DND-41 (cell line): ENCODE results near the gene GPER1.

Experiments
- ATAC-seq: fragments of 200-7000 bp; cut with Tn5 transposase; 3 replicates; pipeline ENCODE4 v1.9.1; 2021; ENCODE audit warnings: low read depth; ENCODE audit not compliant: insufficient read depth
- DNase-seq: peaks from one replicate; pipeline ENCODE4 v3.0.0-alpha.2; 2020
- H2AFZ ChIP-seq: 2 replicates; pipeline ENCODE4 v1.6.0; 2012; ENCODE audit warnings: low read depth, low read length
- H3K27ac ChIP-seq: 2 replicates; pipeline ENCODE4 v1.5.1; 2012; ENCODE audit warnings: low read length, inconsistent platforms
- H3K27me3 ChIP-seq: fragments of 200-600 bp; sonication (generic); 2 replicates; pipeline ENCODE4 v1.6.0; 2012; ENCODE audit warnings: low read length, mild to moderate bottlenecking, inconsistent platforms; ENCODE audit not compliant: insufficient read depth, poor library complexity
- H3K36me3 ChIP-seq: 2 replicates; pipeline ENCODE4 v1.5.1; 2012; ENCODE audit warnings: low read length, inconsistent platforms; ENCODE audit not compliant: insufficient read depth
- H3K4me1 ChIP-seq: 2 replicates; pipeline ENCODE4 v1.5.1; 2012; ENCODE audit warnings: mild to moderate bottlenecking, low read length; ENCODE audit not compliant: insufficient read depth
- H3K4me2 ChIP-seq: 2 replicates; pipeline ENCODE4 v1.6.0; 2012; ENCODE audit warnings: mild to moderate bottlenecking, moderate library complexity, low read length, inconsistent platforms; ENCODE audit not compliant: insufficient read depth
- H3K4me3 ChIP-seq, 2 experiments: fragments of 200-600 bp in 1 of 2; shearing (Covaris generic) in 1 of 2; 2 replicates each; pipeline ENCODE4 v1.5.1; 2012 to 2016; ENCODE audit warnings: inconsistent platforms in 2 of 2, low read length in 2 of 2, mild to moderate bottlenecking in 2 of 2, low read depth in 1 of 2, moderate library complexity in 1 of 2
- H3K79me2 ChIP-seq: 2 replicates; pipeline ENCODE4 v1.6.0; 2012; ENCODE audit warnings: low read length, inconsistent platforms; ENCODE audit not compliant: insufficient read depth
- H3K9ac ChIP-seq: 2 replicates; pipeline ENCODE4 v1.6.0; 2012; ENCODE audit warnings: low read depth, mild to moderate bottlenecking, inconsistent platforms, low read length, moderate library complexity
- H3K9me3 ChIP-seq: 2 replicates; pipeline ENCODE4 v1.5.1; 2012; ENCODE audit warnings: low read length, moderate library complexity, mild to moderate bottlenecking, inconsistent platforms; ENCODE audit not compliant: insufficient read depth, severe bottlenecking
- H4K20me1 ChIP-seq: 2 replicates; pipeline ENCODE4 v1.6.0; 2012; ENCODE audit warnings: low read length; ENCODE audit not compliant: insufficient read depth
- CTCF ChIP-seq: IDR thresholded peaks from 2 replicates; pipeline ENCODE4 v1.5.1; 2012; ENCODE audit warnings: borderline replicate concordance, low read length, moderate library complexity, mild to moderate bottlenecking; ENCODE audit not compliant: poor library complexity, severe bottlenecking; ENCODE audit errors: extremely low read depth
- EZH2 ChIP-seq: IDR thresholded peaks from 3 replicates; pipeline ENCODE4 v1.6.1; 2012; ENCODE audit warnings: borderline replicate concordance, low read depth, mild to moderate bottlenecking, moderate library complexity, low read length, inconsistent platforms; ENCODE audit not compliant: severe bottlenecking

The GPER1 gene

GRCh38 chr7:1055956-1056784 lies 31.7 kb upstream of the GPER1 start:
- Histone ChIP-seq H3K4me1 (no peaks in the 10 kb centered on the region), H3K79me2 (no peaks in the 10 kb centered on the region), H3K36me3 (peaks cover 8% of the 10 kb centered on the region), H3K4me2 (no peak overlapping the region), H4K20me1 (peaks cover 20% of the 10 kb centered on the region; the same call in 1 of the 2 replicates), H3K27ac (no peak overlapping the region), H2AFZ (no peak overlapping the region), H3K9ac (no peak overlapping the region), H3K27me3 (no peaks in the 10 kb centered on the region), H3K4me3 (no peak overlapping the region), H3K9me3 (no peaks in the 10 kb centered on the region)
- DNase-seq = peak; percentile 25
- ATAC-seq = peak; percentile 47; the same call in 2 of the 3 replicates
- TF ChIP-seq CTCF (no peak), EZH2 (no peak)

GRCh38 chr7:1056785-1057410 lies 31.0 kb upstream of the GPER1 start:
- DNase-seq = no peak
- H3K27me3 ChIP-seq = no peaks in the 10 kb centered on the region
- no peaks in the 10 kb centered on the region for H3K9me3 ChIP-seq
- no peak overlapping the region for H3K9ac ChIP-seq
- no peaks in the 10 kb centered on the region for H3K4me1 ChIP-seq
- H3K4me3 ChIP-seq = no peak overlapping the region
- peaks cover 8% of the 10 kb centered on the region for H3K36me3 ChIP-seq
- H3K4me2 ChIP-seq = no peak overlapping the region
- no peak for ATAC-seq
- TF ChIP-seq EZH2 (no peak), CTCF (no peak)
- peaks cover 19% of the 10 kb centered on the region; the same call in 1 of the 2 replicates for H4K20me1 ChIP-seq
- no peak overlapping the region for H3K27ac ChIP-seq
- no peaks in the 10 kb centered on the region for H3K79me2 ChIP-seq
- H2AFZ ChIP-seq = no peak overlapping the region

- Histone ChIP-seq H3K79me2 (no peaks in the 10 kb centered on the region), H4K20me1 (peaks cover 17% of the 10 kb centered on the region), H3K9ac (no peak overlapping the region), H2AFZ (no peak overlapping the region), H3K4me3 (no peak overlapping the region), H3K27ac (no peak overlapping the region), H3K4me1 (no peaks in the 10 kb centered on the region), H3K27me3 (no peaks in the 10 kb centered on the region), H3K4me2 (no peak overlapping the region), H3K36me3 (peaks cover 8% of the 10 kb centered on the region), H3K9me3 (no peaks in the 10 kb centered on the region)
- ATAC-seq = no peak
- DNase-seq = no peak
- TF ChIP-seq EZH2 = no peak
- no peak for TF ChIP-seq CTCF
These were observed 30.3 kb upstream of the GPER1 start for GRCh38 chr7:1057416-1058291.
